ENCODE results near the gene AMOTL1. TPM values are rescaled to one million over a fixed set of nuclear protein-coding genes. Genes with fewer than 3 reads are reported as not detected.

The AMOTL1 gene
- total and polyA plus RNA-seq, 2 of the 8 experiments (the other 6 are each of a cell fraction or from before 2014, with no cell fraction given), result 9.0 to 27.6 TPM

DNA sequence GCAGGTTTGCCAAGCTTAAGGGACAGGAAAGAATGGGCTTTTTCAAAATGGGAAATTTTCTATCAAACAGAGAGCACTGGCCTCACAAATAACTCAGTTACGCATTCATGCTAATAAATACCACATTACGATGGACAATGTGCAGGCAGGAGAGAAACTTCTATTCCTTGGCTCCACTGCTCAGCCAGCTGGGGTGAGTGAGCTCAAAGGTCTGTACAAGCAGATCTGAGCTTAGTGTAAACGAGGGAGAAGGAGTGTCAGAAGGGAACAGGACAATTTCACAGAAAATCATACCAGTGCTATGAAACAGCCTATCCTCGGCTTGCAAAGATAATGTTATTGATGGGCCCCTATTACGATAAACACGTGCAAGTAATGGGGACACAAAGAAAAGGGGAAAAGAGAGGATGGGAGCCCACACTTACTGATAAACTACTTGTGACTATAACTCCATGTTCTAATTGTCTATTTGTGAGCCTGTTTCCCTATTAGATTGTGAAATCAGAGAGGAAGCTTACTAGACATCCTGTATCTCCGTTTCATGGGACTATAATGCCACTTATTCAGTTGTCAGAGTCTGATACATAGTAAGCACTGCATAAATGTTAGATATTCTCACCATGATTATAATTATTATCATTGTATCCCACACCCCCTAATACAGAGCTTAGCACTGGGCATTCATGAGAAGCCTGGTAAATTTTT lies 46.3 kb downstream of the AMOTL1 start (continued):
- TF ChIP-seq SIN3A (conservative IDR thresholded peaks at IDR 0.05 in 1 of 2, IDR thresholded peaks at IDR 0.05 in 1 of 2; ENCODE audit: low read depth in 1 of 2, low read length in 2 of 2) (no peak), CEBPB (IDR thresholded peaks at IDR 0.05; ENCODE audit: low read depth, low read length) (no peak), SIRT6 (IDR thresholded peaks at IDR 0.05; ENCODE audit: low read length) (no peak), RXRA (IDR thresholded peaks at IDR 0.05; ENCODE audit: insufficient read depth, low read depth, low read length) (no peak), NRF1 (IDR thresholded peaks at IDR 0.05; ENCODE audit: low read depth, low read length) (no peak), POLR2AphosphoS5 (IDR thresholded peaks at IDR 0.05; ENCODE audit: low read depth, low read length) (no peak)
- TF ChIP-seq, protein P1, sequence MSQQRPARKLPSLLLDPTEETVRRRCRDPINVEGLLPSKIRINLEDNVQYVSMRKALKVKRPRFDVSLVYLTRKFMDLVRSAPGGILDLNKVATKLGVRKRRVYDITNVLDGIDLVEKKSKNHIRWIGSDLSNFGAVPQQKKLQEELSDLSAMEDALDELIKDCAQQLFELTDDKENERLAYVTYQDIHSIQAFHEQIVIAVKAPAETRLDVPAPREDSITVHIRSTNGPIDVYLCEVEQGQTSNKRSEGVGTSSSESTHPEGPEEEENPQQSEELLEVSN (IDR thresholded peaks at IDR 0.05), result no peak
